Keratinocyte (primary cell): ENCODE measurements around the gene SDHAF2. TPM values are rescaled to one million over a fixed set of nuclear protein-coding genes. Genes with fewer than 3 reads are reported as not detected.

Source experiments
- DNase-seq: peaks from one replicate; pipeline ENCODE4 v3.0.0-alpha.2; 2011; ENCODE audit warnings: low read depth, missing footprints, low spot score
- FAIRE-seq: peaks from 2 replicates; lab custom pipeline; 2011; peaks lifted over from hg19 to GRCh38; lab: Jason Lieb, UNC
- H2AFZ ChIP-seq: 2 replicates; pipeline ENCODE4 v1.6.0; 2012; ENCODE audit warnings: low read length, control low read depth, inconsistent platforms; ENCODE audit not compliant: control insufficient read depth
- H3K27ac ChIP-seq: 2 replicates; pipeline ENCODE4 v1.5.1; 2011; ENCODE audit warnings: low read length; ENCODE audit not compliant: control insufficient read depth, insufficient read depth
- H3K27me3 ChIP-seq: 3 replicates; pipeline ENCODE4 v1.6.0; 2011; ENCODE audit warnings: low read length; ENCODE audit not compliant: control insufficient read depth, insufficient read depth; ENCODE audit errors: extremely low read depth
- H3K36me3 ChIP-seq, 2 experiments: 2 replicates in 1 of 2; 3 replicates in 1 of 2; pipeline ENCODE4 v1.5.1; 2011; ENCODE audit warnings: low read length in 2 of 2, mild to moderate bottlenecking in 1 of 2; ENCODE audit not compliant: control insufficient read depth in 2 of 2, insufficient read depth in 2 of 2; ENCODE audit errors: extremely low read depth in 1 of 2
- H3K4me1 ChIP-seq: 3 replicates; pipeline ENCODE4 v1.5.1; 2011; ENCODE audit warnings: low read length; ENCODE audit not compliant: control insufficient read depth, insufficient read depth; ENCODE audit errors: extremely low read depth
- H3K4me2 ChIP-seq: 3 replicates; pipeline ENCODE4 v1.6.0; 2011; ENCODE audit warnings: low read depth, low read length; ENCODE audit not compliant: control insufficient read depth, insufficient read depth; ENCODE audit errors: extremely low read depth
- H3K4me3 ChIP-seq, 3 experiments: fragments of 200-600 bp in 1 of 3; sonication (generic) in 1 of 3; 2 replicates in 2 of 3; 3 replicates in 1 of 3; pipeline ENCODE4 v1.5.1; 2011 to 2016; ENCODE audit warnings: low read length in 3 of 3, mild to moderate bottlenecking in 3 of 3, control low read depth in 2 of 3, inconsistent platforms in 1 of 3, low read depth in 1 of 3, mixed read lengths in 1 of 3, mixed run types in 1 of 3, moderate library complexity in 1 of 3; ENCODE audit not compliant: control insufficient read depth in 2 of 3, insufficient read depth in 2 of 3; ENCODE audit errors: extremely low read depth in 1 of 3
- H3K79me2 ChIP-seq: 2 replicates; pipeline ENCODE4 v1.6.0; 2012; ENCODE audit warnings: low read length; ENCODE audit not compliant: control insufficient read depth, insufficient read depth
- H3K9ac ChIP-seq: 3 replicates; pipeline ENCODE4 v1.6.0; 2011; ENCODE audit warnings: low read length; ENCODE audit not compliant: control insufficient read depth, insufficient read depth; ENCODE audit errors: extremely low read depth
- H3K9me1 ChIP-seq: 3 replicates; pipeline ENCODE4 v1.6.0; 2011; ENCODE audit warnings: low read length; ENCODE audit not compliant: control insufficient read depth, insufficient read depth; ENCODE audit errors: extremely low read depth
- H3K9me3 ChIP-seq: 2 replicates; pipeline ENCODE4 v1.5.1; 2012; ENCODE audit warnings: low read depth, low read length; ENCODE audit not compliant: control insufficient read depth
- H4K20me1 ChIP-seq: 3 replicates; pipeline ENCODE4 v1.6.0; 2011; ENCODE audit warnings: low read length; ENCODE audit not compliant: control insufficient read depth, insufficient read depth; ENCODE audit errors: extremely low read depth
- EZH2 ChIP-seq: IDR thresholded peaks from one replicate; pipeline ENCODE4 v1.6.1; 2012; ENCODE audit warnings: inconsistent platforms, mild to moderate bottlenecking, low read length, moderate library complexity
- dilution Hi-C: fragments of 300-500 bp; cut with MboI; formaldehyde crosslinking; loops from one replicate; pipeline ENCODE4 v1.7.0; 2020; ENCODE audit warnings: low sequenced_read_pairs; ENCODE audit not compliant: extremely low pct_ligation_motif_present
- polyA plus RNA-seq, 5 experiments: library from polyadenylated mRNA; depleted of rRNA in 3 of 5; stranded (reverse) in 3 of 5; stranded (forward) in 1 of 5; unstranded in 1 of 5; fragments of >200 nt; gene quantifications; 1 replicate in 1 of 5; 2 replicates in 3 of 5; 3 replicates in 1 of 5; pipeline versions ENCODE4 v1.2.1 to v1.2.3, GENCODE V29; 2011 to 2012; ENCODE audit warnings: missing spikeins in 2 of 5, low read depth in 1 of 5, low replicate concordance in 1 of 5
- TF ChIP-seq, protein P1 (sequence below), 3 experiments: IDR thresholded peaks in 1 of 3; conservative IDR thresholded peaks in 1 of 3; optimal IDR thresholded peaks in 1 of 3; 2 replicates in 2 of 3; 3 replicates in 1 of 3; pipeline versions ENCODE3 to v1.5.1; 2011; ENCODE audit warnings: low read length in 3 of 3, mild to moderate bottlenecking in 3 of 3, moderate library complexity in 2 of 3, control low read depth in 1 of 3, inconsistent platforms in 1 of 3; ENCODE audit not compliant: insufficient read depth in 2 of 3; ENCODE audit errors: extremely low read depth in 1 of 3

The SDHAF2 gene
- polyA plus RNA-seq, 1 donor (not counting 4 experiments of a cell fraction or from before 2014, with no cell fraction given), result 56.4 TPM

DNA sequence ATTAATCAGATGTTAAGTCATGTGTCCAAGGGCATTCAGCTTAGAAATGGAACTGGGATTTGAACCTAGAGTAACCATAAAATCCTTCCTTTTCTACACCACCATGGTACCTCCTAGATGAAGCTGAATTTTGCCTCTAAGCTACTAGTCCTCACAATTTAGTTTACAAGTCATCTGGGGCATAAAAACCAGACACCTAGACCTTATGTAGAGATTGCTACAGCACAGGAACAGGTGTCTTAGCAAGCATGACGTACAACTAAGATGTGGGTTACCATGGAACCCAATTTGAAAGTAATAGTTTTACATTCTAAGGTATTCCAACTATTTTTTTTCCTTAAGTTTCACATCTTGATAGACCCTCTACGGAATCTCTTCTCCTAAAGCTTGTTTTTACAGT, 28.4 kb upstream of the SDHAF2 start:
- dilution Hi-C loops, result no loop called here

DNA sequence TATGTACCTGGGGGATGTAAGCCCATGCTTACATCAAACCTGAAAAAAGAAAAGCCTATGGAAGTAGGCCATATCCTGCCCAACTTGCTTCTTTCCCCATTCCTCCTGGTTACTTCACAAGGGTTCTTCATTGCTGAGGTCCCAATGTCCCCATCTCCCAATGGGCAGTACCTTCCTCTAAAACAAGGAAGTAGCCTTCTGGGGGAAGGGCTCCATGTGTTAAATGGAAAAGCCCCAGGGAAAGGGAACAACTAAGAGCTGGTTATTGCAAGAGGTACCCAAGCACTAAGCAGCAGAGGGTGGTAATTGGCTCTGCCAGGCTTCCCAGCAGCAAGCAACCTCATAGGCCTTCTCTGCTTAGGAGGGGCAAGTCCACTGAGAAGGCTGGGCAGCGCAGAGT, 26.3 kb upstream of the SDHAF2 start:
- FAIRE-seq (no peak), DNase-seq (no peak)
- Histone ChIP-seq H3K9ac (no peak overlapping the region), H3K4me3 (no peak overlapping the region), H3K9me1 (no peaks in the 10 kb centered on the region), H3K4me2 (no peak overlapping the region), H3K27ac (no peak overlapping the region), H3K4me1 (no peaks in the 10 kb centered on the region), H2AFZ (no peak overlapping the region), H3K79me2 (peaks cover 2% of the 10 kb centered on the region), H3K9me3 (no peaks in the 10 kb centered on the region), H4K20me1 (no peaks in the 10 kb centered on the region), H3K36me3 (peaks cover 31 to 35% of the 10 kb centered on the region in 2 experiments), H3K27me3 (no peaks in the 10 kb centered on the region)
- dilution Hi-C loops, result no loop called here
- TF ChIP-seq, protein P1, sequence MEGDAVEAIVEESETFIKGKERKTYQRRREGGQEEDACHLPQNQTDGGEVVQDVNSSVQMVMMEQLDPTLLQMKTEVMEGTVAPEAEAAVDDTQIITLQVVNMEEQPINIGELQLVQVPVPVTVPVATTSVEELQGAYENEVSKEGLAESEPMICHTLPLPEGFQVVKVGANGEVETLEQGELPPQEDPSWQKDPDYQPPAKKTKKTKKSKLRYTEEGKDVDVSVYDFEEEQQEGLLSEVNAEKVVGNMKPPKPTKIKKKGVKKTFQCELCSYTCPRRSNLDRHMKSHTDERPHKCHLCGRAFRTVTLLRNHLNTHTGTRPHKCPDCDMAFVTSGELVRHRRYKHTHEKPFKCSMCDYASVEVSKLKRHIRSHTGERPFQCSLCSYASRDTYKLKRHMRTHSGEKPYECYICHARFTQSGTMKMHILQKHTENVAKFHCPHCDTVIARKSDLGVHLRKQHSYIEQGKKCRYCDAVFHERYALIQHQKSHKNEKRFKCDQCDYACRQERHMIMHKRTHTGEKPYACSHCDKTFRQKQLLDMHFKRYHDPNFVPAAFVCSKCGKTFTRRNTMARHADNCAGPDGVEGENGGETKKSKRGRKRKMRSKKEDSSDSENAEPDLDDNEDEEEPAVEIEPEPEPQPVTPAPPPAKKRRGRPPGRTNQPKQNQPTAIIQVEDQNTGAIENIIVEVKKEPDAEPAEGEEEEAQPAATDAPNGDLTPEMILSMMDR (optimal IDR thresholded peaks at IDR 0.05 in 1 of 3, IDR thresholded peaks at IDR 0.05 in 1 of 3, conservative IDR thresholded peaks at IDR 0.05 in 1 of 3; ENCODE audit: extremely low read depth in 1 of 3, insufficient read depth in 2 of 3, low read length in 3 of 3), result no peak
- TF ChIP-seq EZH2, result no peak

More for the DNA sequence above, 28.4 kb upstream of the SDHAF2 start:
- TF ChIP-seq EZH2, result no peak
- TF ChIP-seq, protein P1 (optimal IDR thresholded peaks at IDR 0.05 in 1 of 3, IDR thresholded peaks at IDR 0.05 in 1 of 3, conservative IDR thresholded peaks at IDR 0.05 in 1 of 3; ENCODE audit: extremely low read depth in 1 of 3, insufficient read depth in 2 of 3, low read length in 3 of 3), result no peak
- no peak overlapping the region for H3K27ac ChIP-seq
- no peaks in the 10 kb centered on the region for H3K79me2 ChIP-seq
- no peak overlapping the region for H3K4me2 ChIP-seq
- H3K9me3 ChIP-seq, result no peaks in the 10 kb centered on the region
- peaks cover 25 to 31% of the 10 kb centered on the region in 2 experiments for H3K36me3 ChIP-seq
- no peak overlapping the region for H3K4me3 ChIP-seq
- no peaks in the 10 kb centered on the region for H4K20me1 ChIP-seq
- no peak overlapping the region for H2AFZ ChIP-seq
- H3K4me1 ChIP-seq, result no peaks in the 10 kb centered on the region
- H3K27me3 ChIP-seq, result no peaks in the 10 kb centered on the region
- DNase-seq, result no peak
- no peak for FAIRE-seq
- no peaks in the 10 kb centered on the region for H3K9me1 ChIP-seq
- no peak overlapping the region for H3K9ac ChIP-seq
